ENCODE measurements around the gene POLR1D.

Gene POLR1D

GRCh38 chr13:27621366-27622101 lies at the start of gene POLR1D:
TSS of gene POLR1D (plus strand) at chr13:27621892. CDS start at chr13:27621984, 92 bp downstream.
- peak; percentile 90 for DNase-seq

- DNase-seq = no peak
These were observed 49.3 kb upstream of the POLR1D start for GRCh38 chr13:27572234-27572901.

- DNase-seq = no peak
These were observed 48.4 kb upstream of the POLR1D start for GRCh38 chr13:27573265-27573664.

GRCh38 chr13:27574661-27575060 lies 47.0 kb upstream of the POLR1D start:
- no peak for DNase-seq

- no peak for DNase-seq
These were observed 43.3 kb upstream of the POLR1D start for GRCh38 chr13:27578121-27579030.

- DNase-seq = no peak
These were observed 38.0 kb upstream of the POLR1D start for GRCh38 chr13:27583645-27584044.

GRCh38 chr13:27587095-27587746 lies 34.5 kb upstream of the POLR1D start:
- DNase-seq = no peak

GRCh38 chr13:27588405-27588804 lies 33.3 kb upstream of the POLR1D start:
- DNase-seq = no peak

- DNase-seq = no peak
These were observed 28.8 kb upstream of the POLR1D start for GRCh38 chr13:27592865-27593264.

- no peak for DNase-seq
These were observed 28.4 kb upstream of the POLR1D start for GRCh38 chr13:27593267-27593666.

GRCh38 chr13:27595055-27595811 lies 26.5 kb upstream of the POLR1D start:
- DNase-seq = no peak

GRCh38 chr13:27599096-27599495 lies 22.6 kb upstream of the POLR1D start:
- DNase-seq = no peak

GRCh38 chr13:27599845-27600553 lies 21.7 kb upstream of the POLR1D start:
- DNase-seq = no peak

GRCh38 chr13:27600711-27601110 lies 21.0 kb upstream of the POLR1D start:
- no peak for DNase-seq

GRCh38 chr13:27601208-27601607 lies 20.5 kb upstream of the POLR1D start:
- no peak for DNase-seq

- DNase-seq = no peak
These were observed 19.9 kb upstream of the POLR1D start for GRCh38 chr13:27601803-27602202.

- no peak for DNase-seq
These were observed 16.6 kb upstream of the POLR1D start for GRCh38 chr13:27605099-27605498.

- DNase-seq = no peak
These were observed 16.0 kb upstream of the POLR1D start for GRCh38 chr13:27605610-27606200.

- no peak for DNase-seq
These were observed 14.6 kb upstream of the POLR1D start for GRCh38 chr13:27607125-27607524.

- DNase-seq = no peak
These were observed 8.1 kb upstream of the POLR1D start for GRCh38 chr13:27613628-27614027.

- no peak for DNase-seq
These were observed 3.8 kb upstream of the POLR1D start for GRCh38 chr13:27617881-27618321.
